ENCODE measurements around the gene TENM4.

Gene TENM4

GRCh38 chr11:78935398-78936068 lies 505.3 kb downstream of the TENM4 start:
- TF ChIP-seq TCF12 (IDR thresholded peaks at IDR 0.05; ENCODE audit: low read depth) (no peak), YY1 (IDR thresholded peaks at IDR 0.05; ENCODE audit: low read depth) (no peak), NFIC (IDR thresholded peaks at IDR 0.05) (no peak), USF1 (IDR thresholded peaks at IDR 0.05) (no peak)

GRCh38 chr11:78933350-78933749 lies 507.5 kb downstream of the TENM4 start:
- no peak for TF ChIP-seq ZBTB7A (IDR thresholded peaks at IDR 0.05; ENCODE audit: low read depth)
- no peak for TF ChIP-seq NFIC (IDR thresholded peaks at IDR 0.05)
- TF ChIP-seq REST (IDR thresholded peaks at IDR 0.05; ENCODE audit: low read depth) = no peak
- TF ChIP-seq USF1 (IDR thresholded peaks at IDR 0.05) = no peak
- no peak for TF ChIP-seq EGR1 (IDR thresholded peaks at IDR 0.05)
- no peak for TF ChIP-seq CREB1 (IDR thresholded peaks at IDR 0.05; ENCODE audit: low read depth)
- TF ChIP-seq EP300 (IDR thresholded peaks at IDR 0.05; ENCODE audit: borderline replicate concordance) = no peak
- no peak for TF ChIP-seq FOXM1 (IDR thresholded peaks at IDR 0.05; ENCODE audit: borderline replicate concordance, low read depth)
- no peak for TF ChIP-seq TCF12 (IDR thresholded peaks at IDR 0.05; ENCODE audit: low read depth)
- no peak for TF ChIP-seq CEBPB (IDR thresholded peaks at IDR 0.05)
- no peak for TF ChIP-seq TAF1 (IDR thresholded peaks at IDR 0.05; ENCODE audit: low read depth)
- no peak for TF ChIP-seq MAX (IDR thresholded peaks at IDR 0.05)
- no peak for TF ChIP-seq YY1 (IDR thresholded peaks at IDR 0.05; ENCODE audit: low read depth)
- TF ChIP-seq TEAD4 (IDR thresholded peaks at IDR 0.05) = no peak
- TF ChIP-seq RAD21 (IDR thresholded peaks at IDR 0.05; ENCODE audit: low read depth) = no peak

GRCh38 chr11:78932757-78933156 lies 508.1 kb downstream of the TENM4 start:
- TF ChIP-seq EP300 (IDR thresholded peaks at IDR 0.05; ENCODE audit: borderline replicate concordance) (no peak), CREB1 (IDR thresholded peaks at IDR 0.05; ENCODE audit: low read depth) (no peak), TEAD4 (IDR thresholded peaks at IDR 0.05) (no peak), TAF1 (IDR thresholded peaks at IDR 0.05; ENCODE audit: low read depth) (no peak), ZBTB7A (IDR thresholded peaks at IDR 0.05; ENCODE audit: low read depth) (no peak), FOXM1 (IDR thresholded peaks at IDR 0.05; ENCODE audit: borderline replicate concordance, low read depth) (no peak), REST (IDR thresholded peaks at IDR 0.05; ENCODE audit: low read depth) (no peak), TCF12 (IDR thresholded peaks at IDR 0.05; ENCODE audit: low read depth) (no peak), RAD21 (IDR thresholded peaks at IDR 0.05; ENCODE audit: low read depth) (no peak), MAX (IDR thresholded peaks at IDR 0.05) (no peak), CEBPB (IDR thresholded peaks at IDR 0.05) (no peak), EGR1 (IDR thresholded peaks at IDR 0.05) (no peak)

- TF ChIP-seq EP300 (IDR thresholded peaks at IDR 0.05; ENCODE audit: borderline replicate concordance) (no peak), TEAD4 (IDR thresholded peaks at IDR 0.05) (no peak), TCF12 (IDR thresholded peaks at IDR 0.05; ENCODE audit: low read depth) (no peak), CREB1 (IDR thresholded peaks at IDR 0.05; ENCODE audit: low read depth) (no peak), RAD21 (IDR thresholded peaks at IDR 0.05; ENCODE audit: low read depth) (no peak), USF1 (IDR thresholded peaks at IDR 0.05) (no peak), REST (IDR thresholded peaks at IDR 0.05; ENCODE audit: low read depth) (no peak), CEBPB (IDR thresholded peaks at IDR 0.05) (no peak), ZBTB7A (IDR thresholded peaks at IDR 0.05; ENCODE audit: low read depth) (no peak), NFIC (IDR thresholded peaks at IDR 0.05) (no peak), MAX (IDR thresholded peaks at IDR 0.05) (no peak), TAF1 (IDR thresholded peaks at IDR 0.05; ENCODE audit: low read depth) (no peak), EGR1 (IDR thresholded peaks at IDR 0.05) (no peak), YY1 (IDR thresholded peaks at IDR 0.05; ENCODE audit: low read depth) (no peak), FOXM1 (IDR thresholded peaks at IDR 0.05; ENCODE audit: borderline replicate concordance, low read depth) (no peak)
Observed at GRCh38 chr11:78931891-78932290, 508.9 kb downstream of the TENM4 start.

Measured in Ishikawa (cell line).